Measurements from ENCODE around the gene KLK3. TPM values are rescaled to one million over a fixed set of nuclear protein-coding genes. Genes with fewer than 3 reads are reported as not detected.

The KLK3 gene
- total and polyA plus RNA-seq, 2 of the 13 experiments (the other 11 are each of a cell fraction or from before 2014, with no cell fraction given) = not detected

- no peak for DNase-seq (ENCODE audit: low spot score)
- BruUV-seq (replicated peaks) = no TSS peak
- ChIA-PET POLR2A (no interaction called here), CTCF (ENCODE audit: low intra/inter-chr PET ratio, low total read pairs) (no interaction called here)
- Histone ChIP-seq H2AFZ (ENCODE audit: low read length) (no peak overlapping the region), H3K27me3 (ENCODE audit: control insufficient read depth in 1 of 2, insufficient read depth in 2 of 2, low read length in 2 of 2) (peaks cover 2 to 16% of the 10 kb centered on the region in 2 experiments; a peak in 3 of 5 replicates), H3K4me3 (replicated peaks in 1 of 3; ENCODE audit: insufficient read depth in 1 of 3, low read depth in 2 of 3, low read length in 3 of 3) (no peak overlapping the region), H3K27ac (ENCODE audit: extremely low read length, insufficient read depth, low read length) (no peak overlapping the region), H3K9ac (ENCODE audit: insufficient read depth, low read depth, low read length) (no peak overlapping the region), H3K79me2 (ENCODE audit: insufficient read depth, low read length) (no peaks in the 10 kb centered on the region), H3K36me3 (replicated peaks in 1 of 2; ENCODE audit: control insufficient read depth in 1 of 2, insufficient read depth in 2 of 2, low read length in 2 of 2) (no peaks in the 10 kb centered on the region), H3K4me2 (ENCODE audit: low read depth, low read length) (no peak overlapping the region), H3K9me3 (ENCODE audit: low read length) (no peaks in the 10 kb centered on the region), H3K4me1 (ENCODE audit: insufficient read depth, low read length) (no peaks in the 10 kb centered on the region), H4K20me1 (ENCODE audit: insufficient read depth, low read length) (no peaks in the 10 kb centered on the region)
- no peak for FAIRE-seq
- WGBS (ENCODE audit: low lambda C conversion rate) = 19% methylated on average over 5 of the region's 5 CpGs
- in situ Hi-C loops (cut with HindIII; ENCODE audit: extremely low pct_ligation_motif_present, low pct_unique_long_range_greater_than_20kb) = no loop called here
- intact Hi-C loops (cut with micrococcal nuclease; ENCODE audit: unreplicated experiment) = no loop called here
- TF ChIP-seq RAD21 (CRISPR knock-in tag; IDR thresholded peaks at IDR 0.05) (no peak), TAF1 (CRISPR knock-in tag; IDR thresholded peaks at IDR 0.05) (no peak), ZFX (CRISPR knock-in tag; IDR thresholded peaks at IDR 0.05; ENCODE audit: low read depth) (no peak), ZNF550 (CRISPR knock-in tag; IDR thresholded peaks at IDR 0.05; ENCODE audit: borderline replicate concordance) (no peak), AKAP8 (CRISPR knock-in tag; IDR thresholded peaks at IDR 0.05) (no peak), ZSCAN20 (CRISPR knock-in tag; IDR thresholded peaks at IDR 0.05; ENCODE audit: borderline replicate concordance) (no peak), SIN3A (IDR thresholded peaks at IDR 0.05; ENCODE audit: borderline replicate concordance, low read depth, low read length) (no peak), NKX3-1 (CRISPR knock-in tag; IDR thresholded peaks at IDR 0.05) (no peak), ZFP91 (CRISPR knock-in tag; IDR thresholded peaks at IDR 0.05; ENCODE audit: borderline replicate concordance) (no peak), TBX3 (IDR thresholded peaks at IDR 0.05; ENCODE audit: borderline replicate concordance) (no peak), SUZ12 (IDR thresholded peaks at IDR 0.05; ENCODE audit: low read depth, low read length) (no peak), PLSCR1 (CRISPR knock-in tag; IDR thresholded peaks at IDR 0.05; ENCODE audit: borderline replicate concordance) (no peak)
- TF ChIP-seq, protein P1, sequence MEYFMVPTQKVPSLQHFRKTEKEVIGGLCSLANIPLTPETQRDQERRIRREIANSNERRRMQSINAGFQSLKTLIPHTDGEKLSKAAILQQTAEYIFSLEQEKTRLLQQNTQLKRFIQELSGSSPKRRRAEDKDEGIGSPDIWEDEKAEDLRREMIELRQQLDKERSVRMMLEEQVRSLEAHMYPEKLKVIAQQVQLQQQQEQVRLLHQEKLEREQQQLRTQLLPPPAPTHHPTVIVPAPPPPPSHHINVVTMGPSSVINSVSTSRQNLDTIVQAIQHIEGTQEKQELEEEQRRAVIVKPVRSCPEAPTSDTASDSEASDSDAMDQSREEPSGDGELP (IDR thresholded peaks at IDR 0.05; ENCODE audit: borderline replicate concordance, low read depth) = no peak
- no peak for ATAC-seq
Observed at GRCh38 chr19:50880241-50880640, 25.5 kb downstream of the KLK3 start.

All from HepG2 (cell line).